Hippocampal formation (tissue), 2 donors: ENCODE data around the gene SEMA3C.
A peak's percentile ranks its signal among the peaks of the same experiment; 100 is the strongest.

Experiments used
- DNase-seq, 2 donors: peaks; one replicate each; lab custom pipeline; 2025; lab: John Stamatoyannopoulos, UW

SEMA3C gene

DNA sequence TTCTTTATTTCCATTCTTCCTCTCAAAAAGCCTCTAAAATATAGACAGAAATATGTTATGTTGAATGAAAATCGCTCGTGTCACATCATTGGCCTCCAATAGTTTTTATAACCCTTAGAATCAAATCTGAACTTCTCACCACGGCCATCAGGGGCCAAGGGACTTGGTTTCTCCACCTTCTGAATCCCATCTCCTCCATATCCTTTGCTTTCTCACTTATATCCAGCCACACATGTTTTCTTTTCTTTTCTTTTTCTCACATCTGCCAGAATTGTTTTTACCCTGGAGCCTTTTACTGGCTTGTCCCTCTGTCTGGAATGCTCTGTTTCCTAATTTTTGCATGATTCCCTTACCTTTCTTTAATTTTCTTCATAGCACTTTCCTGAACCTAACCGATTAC, 184.8 kb downstream of the SEMA3C start:
- no peak for DNase-seq

DNA sequence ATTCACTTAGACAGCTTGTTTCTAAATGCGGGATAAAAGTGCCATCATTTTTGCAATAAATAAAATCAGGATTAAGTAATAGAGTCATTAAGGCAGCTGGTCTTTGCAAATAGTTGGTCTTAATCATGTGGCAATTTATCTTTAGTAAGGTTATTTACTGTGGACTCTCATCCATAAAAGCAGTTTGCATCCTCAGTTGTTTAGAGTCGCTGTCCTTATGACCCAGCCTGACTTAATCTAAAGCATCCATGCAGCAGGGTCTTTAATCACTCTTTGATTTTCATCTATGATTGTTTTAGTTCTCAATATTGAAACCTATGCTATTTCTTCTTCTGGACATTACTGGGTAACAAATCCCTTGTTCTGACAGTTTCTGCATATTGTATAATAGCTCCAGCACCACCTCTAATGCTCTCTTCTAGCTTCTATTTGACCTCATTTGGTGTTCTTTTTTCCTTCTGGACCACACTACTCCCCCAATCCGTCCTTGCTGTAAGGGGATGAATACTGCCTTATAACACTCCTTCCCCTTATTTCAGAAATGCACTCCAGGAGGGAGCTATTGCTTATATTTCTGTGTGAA, 185.4 kb downstream of the SEMA3C start:
- DNase-seq = no peak

DNA sequence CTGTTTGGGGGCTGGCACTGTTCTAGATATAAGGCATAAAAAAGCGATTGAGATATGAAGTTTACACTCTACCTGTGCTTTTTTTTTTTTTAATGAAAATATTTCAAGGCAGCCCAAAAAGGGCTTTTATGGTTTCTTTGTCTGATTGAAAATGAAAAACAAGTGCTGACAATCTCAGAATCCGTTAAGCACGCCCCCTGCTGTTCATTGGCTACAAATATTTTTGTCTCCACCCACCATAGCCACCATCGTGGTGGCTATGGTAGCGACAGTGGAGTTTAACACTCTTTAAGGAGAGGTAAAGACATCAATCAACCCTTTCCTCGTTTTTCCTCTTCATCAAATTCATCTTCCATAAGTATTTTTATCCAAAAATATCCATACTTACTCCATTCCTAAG, 186.2 kb downstream of the SEMA3C start:
- DNase-seq = no peak

DNA sequence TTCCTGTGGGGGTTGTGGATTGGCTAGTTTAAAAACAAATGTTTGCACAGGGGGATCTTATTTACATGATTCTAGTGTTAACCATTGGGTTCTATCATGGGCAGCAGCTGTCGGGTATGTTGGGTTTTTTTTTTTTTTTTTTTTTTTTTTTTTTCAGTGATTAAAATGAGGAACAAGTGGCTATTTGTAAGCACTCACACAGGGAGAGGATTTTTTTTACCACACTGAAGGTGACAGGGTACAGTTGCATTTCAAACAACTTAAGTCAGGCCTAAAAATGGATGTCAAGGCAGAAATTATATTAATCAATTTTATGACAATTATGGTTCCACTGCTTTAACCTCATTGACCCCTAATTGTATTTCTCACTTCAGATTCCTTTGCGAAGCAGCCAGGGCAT, 187.6 kb downstream of the SEMA3C start:
- DNase-seq = no peak

DNA sequence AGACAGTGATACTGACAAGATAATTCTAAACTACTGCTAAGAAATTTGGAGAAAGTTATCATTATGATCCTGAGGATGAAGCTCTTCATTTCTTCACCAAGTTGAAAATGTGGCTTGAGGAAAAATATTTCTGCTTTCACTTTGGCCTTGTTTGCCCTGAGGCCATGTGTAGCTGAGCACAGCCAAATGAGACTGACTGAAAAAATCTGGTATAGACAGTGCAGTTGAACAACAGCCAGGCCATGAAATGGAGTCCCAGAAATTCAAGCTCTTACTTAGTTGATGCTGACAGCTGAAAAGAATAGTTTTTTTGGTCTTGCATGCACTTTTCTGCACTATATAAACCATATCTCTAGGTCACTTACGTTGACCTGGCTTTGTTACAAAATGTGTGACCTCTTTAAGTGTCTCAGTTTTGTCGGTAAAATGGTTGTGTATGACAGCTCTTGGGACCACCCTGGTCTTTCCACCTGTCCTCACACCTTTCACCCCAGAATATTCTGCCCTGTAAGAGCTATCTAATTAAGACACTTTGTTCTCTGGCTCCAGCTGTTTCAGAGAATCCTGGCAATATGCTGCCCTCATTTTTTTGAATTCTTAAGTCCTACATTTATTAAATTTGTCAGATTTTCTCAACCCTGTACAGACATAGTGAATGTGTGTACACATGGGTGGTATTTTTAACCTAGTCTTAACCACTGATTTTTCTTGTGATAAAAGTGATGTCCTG, 189.1 kb downstream of the SEMA3C start:
- DNase-seq = no peak

DNA sequence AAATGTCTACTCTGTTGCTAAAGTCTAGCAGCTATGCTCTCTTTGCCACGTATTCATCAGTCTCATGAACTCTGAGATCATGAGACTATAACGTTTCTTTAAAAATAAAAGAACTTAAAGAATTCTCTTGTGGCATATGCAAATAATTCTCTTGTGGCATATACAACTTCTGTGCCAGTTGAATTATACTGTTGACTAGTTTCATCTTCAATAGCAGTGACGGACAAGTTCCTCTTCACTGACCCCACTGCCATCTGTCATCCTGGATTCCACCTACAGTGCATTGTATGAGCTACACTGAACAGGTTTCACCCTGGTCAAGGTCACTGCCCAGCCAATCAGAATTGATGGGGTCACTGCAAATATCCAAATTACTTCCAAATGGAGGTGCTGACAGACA, 192.2 kb downstream of the SEMA3C start:
- no peak for DNase-seq

DNA sequence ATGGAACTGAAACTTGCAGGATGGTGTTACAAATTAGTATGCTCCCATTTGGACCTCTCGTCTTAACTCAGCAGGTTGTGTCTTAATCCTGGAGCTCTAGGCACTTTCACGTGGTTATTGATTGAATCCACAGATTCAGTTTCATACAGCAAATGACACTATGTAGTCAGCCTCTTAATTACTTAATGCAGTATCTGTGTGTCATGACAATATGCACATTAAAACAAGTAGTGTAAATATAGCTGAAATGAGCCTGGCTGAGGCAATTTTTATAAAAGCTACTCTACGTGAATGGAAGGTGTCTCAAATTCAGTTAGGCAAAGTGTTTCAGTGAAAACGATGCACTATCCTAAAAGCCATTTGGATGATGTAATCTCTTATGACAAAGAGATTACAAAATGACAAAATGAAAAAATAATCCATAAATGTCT, 193.7 kb downstream of the SEMA3C start:
- no peak for DNase-seq

DNA sequence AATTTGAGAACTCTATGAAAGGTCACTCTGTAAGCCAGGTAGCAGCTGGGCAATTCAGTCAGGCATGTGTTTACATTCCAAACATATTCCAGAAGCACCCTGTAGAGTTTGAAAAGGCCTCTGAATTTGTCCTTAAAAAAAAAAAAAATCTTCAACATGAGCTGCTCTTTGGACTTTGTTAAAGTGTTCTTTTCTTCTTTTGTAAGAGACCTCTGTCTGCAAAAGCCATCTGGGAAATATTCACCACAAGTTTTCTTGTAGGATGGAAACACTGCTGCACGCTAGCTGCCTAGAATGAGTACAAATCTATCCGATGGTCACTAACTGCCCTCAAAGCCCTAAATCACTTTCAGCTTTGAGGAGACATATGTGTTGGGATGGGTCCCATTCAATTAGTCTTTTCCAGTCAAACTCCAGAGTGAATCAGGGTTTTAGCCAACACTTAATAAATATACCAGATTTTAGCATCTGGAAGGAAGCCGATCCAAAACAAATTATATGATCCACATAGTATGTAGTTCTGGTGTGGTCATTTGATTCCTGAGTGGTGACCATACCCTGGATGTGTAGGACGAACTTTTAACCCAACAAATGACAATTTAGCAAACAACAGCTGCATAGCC, 194.5 kb downstream of the SEMA3C start:
- DNase-seq = no peak

DNA sequence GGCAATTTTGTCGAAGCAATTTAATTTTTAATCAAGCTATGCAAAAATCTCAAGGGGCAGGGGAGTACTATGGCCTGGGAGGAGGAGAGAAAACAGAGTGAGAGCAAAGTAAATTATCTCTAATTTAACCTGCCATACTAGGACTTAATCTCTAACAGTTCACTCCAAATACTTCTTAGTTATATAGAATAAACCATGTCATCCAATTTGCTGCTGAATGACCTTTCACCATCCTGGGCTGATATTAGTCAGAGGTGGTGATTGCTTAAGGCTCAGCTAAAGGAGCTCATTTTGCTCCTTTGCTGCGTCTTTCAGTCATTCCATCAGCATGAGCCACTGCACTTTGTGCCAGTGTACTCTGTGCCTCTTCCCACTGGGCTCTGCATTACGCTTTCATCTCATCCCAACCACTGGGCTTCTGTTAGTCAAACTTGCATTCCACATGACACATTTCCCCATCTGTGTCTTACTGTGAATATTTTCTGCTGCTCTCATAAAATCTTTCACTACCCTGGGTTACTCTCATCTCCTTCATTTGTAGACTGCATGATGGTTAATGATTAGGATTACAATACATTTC, 196.1 kb downstream of the SEMA3C start:
- no peak for DNase-seq

DNA sequence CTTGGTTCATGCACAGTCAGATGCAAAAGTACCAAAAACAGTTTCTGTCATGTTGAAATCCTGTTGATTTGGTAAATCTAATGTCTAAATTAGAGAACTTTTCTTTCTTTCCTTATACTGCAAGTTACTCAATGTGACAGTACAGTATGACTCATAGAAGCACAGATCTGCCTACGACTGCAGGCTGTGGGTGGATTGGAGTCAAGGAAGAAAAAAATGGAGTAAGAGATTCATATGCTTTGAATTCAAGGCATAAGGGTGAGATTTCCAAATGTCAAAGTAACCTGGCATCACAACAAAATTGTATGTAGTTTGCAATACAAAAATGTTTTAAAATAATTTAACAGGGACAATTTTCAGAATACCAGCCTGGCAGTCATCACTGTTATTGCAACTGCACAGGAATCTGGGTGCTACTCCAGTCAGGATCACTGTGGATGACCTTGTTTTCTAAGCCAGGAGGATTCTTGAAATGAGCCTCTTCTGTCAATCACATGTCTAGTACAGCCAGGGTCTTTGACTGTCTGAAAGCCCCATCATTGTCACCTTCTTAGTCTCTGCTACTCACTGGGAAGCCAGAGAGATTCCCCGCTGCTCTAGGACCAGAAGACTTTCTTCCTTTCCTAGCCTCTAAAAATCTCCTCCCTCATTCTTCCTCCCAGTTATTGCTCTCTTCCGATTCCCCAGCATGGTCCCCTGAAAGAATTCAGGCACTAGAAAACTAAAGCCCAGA, 196.8 kb downstream of the SEMA3C start:
- peak in 1 of 2 donors; percentile 16 for DNase-seq

DNA sequence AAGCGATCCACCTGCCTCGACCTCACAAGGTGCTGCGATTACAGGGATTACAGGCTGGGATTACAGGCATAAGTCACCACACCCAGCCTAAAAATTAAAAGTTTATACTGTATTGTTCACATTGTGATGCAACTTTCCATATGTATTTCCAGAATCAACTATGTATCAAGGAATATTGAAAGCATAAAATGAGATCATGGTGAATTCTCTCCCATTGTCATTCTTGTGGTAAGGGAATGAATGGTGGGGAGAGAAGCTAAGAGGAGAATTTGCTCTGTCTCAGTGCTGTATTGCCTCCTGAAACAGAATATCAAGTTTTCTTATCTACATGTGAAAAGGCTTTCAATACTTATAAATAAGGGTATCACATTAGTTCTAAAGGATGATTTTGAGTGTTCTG, 198.7 kb downstream of the SEMA3C start:
- no peak for DNase-seq

DNA sequence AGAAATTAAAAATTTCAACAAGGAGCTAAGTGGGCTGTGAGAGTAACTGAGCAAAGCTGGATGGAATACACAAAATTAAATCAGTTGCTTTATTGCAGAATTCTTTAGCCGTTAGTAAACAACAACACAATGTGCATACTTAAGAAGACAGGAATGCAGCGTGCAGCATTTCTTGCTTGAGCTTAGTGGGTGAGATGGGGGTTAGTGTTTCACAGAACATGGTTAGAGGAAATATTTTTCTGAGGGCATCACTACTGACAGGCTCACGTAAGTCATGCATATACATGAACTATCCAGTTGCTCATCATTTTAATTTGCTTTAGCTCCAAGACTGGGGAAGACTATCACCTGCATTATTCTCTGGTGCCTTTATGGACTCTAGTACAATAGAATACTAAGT, 199.6 kb downstream of the SEMA3C start:
- no peak for DNase-seq

DNA sequence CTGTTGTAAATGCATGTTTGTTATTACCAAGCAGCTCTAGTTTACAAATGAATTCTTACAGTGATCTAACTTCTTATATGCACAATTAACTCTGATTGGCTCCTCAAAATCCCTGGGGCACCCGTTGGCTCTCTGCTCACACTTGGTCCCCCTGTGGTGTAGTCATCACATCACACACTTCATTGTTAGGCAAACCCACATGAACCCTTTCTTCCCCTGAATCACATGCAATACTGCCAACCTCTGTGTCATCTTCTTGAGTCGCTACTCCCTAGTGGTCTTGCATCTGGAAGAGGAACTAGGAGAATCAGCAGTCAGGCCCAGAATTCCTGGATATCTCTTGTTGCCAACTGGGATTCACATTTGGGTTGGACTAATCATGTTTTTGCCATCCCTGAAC, 207.3 kb downstream of the SEMA3C start:
- no peak for DNase-seq

DNA sequence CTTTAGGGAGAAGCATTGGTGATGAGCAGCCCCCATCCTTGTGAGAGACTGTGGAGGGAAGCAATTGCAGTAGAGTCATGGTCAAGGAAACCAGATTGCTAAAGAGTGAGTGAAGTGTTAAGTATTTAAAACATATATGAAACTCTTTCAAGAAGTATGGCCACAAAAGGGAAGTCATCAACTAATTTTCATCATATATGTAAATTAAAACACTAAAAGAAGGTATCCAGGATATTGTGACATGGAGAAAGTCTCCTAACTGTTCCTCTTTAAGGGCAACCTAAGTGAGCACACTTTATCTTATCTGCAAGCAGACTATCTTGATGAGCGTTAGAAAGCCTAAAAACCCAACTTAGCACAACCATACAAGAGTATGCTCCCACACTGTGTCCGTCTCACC, 210.7 kb downstream of the SEMA3C start:
- no peak for DNase-seq

DNA sequence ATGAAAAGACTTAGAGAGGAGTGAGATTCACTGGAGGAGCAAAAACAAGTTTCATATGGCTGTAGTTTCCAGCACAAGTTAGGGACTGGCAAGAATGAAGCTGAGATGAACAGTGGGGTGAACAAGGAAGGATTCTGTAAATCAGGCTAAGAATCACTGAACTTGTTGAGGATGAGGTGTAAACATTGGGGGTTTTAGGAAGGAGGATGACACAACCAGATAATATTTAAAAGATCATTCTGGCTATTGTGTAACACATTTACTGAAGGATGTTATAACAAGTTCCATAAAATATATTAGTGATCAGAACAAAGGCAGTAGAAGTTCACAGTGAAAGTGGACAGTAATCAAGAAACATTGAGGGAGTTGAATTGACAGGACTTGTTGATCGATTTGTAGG, 211.5 kb downstream of the SEMA3C start:
- no peak for DNase-seq

DNA sequence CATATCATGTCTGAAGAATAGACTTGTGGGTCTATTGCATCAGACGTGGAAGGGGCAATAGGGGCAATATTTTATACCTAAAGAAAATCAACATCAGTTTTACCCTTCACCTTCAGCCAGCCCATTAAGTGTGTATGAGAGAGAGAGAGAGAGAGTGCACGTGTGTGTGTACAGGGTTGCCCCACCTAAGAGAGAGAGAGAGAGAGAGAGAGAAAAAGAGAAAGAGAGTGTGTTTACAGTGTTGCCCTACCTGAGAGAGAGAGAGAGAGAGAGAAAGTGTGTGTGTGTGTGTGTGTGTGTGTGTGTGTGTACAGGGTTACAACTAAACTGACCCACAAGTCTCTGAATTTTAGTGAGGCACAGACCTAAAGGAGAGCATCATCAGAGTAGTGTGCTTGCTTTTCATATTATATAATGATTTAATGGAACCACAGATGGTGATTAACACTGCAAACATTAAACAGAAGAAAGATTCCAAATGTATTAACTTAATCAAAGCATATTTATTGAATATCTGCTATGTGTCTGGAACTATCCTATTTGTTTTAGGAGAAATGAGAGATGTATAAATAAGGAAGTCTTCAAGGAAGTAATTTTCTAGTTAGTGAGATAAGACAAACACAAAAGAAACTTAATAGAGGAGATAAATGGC, 213.6 kb downstream of the SEMA3C start:
- DNase-seq = no peak

DNA sequence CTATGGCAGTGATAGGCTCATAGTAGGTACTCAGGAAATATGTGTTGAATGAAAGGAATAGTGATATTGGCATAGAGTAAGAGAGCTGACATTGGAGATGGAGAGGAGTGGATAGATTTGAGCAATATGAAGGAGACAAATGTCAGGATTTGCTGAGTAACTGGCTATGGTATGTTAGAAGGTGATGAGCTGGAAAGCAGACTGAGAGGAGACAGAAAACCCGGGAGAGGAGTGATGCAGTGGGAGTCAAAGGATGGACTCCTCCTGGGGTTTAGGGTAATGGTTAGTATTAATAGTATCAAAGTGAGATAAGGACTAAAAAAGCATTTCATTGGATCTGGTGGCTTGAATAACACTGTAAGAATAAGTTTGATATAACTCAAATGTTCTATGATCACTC, 215.6 kb downstream of the SEMA3C start:
- no peak for DNase-seq

DNA sequence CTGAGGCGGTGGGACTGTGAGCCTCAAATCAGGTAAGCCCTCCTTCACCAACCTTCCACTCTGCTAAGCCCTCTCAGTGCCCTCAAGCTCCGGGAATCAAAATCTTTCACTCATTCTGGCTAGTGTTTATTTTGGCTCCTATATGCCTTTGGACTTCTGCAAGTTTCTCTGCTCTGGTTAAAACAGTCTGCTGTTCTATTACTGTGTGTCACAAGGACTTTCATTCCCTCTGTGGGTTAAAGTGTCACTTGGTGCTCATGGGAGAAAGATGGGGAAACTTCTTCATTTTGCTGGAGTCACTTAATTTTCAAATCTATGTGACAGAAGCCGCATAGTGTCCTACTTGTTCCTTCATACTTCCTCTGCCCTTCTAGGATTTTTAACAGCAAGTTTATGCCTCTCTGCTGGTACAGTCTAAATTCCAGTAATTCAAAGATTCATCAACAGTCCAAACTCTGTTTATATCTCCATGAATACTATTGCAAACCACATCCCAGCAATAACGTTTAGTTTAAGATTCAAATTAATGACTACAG, 219.1 kb downstream of the SEMA3C start:
- no peak for DNase-seq

DNA sequence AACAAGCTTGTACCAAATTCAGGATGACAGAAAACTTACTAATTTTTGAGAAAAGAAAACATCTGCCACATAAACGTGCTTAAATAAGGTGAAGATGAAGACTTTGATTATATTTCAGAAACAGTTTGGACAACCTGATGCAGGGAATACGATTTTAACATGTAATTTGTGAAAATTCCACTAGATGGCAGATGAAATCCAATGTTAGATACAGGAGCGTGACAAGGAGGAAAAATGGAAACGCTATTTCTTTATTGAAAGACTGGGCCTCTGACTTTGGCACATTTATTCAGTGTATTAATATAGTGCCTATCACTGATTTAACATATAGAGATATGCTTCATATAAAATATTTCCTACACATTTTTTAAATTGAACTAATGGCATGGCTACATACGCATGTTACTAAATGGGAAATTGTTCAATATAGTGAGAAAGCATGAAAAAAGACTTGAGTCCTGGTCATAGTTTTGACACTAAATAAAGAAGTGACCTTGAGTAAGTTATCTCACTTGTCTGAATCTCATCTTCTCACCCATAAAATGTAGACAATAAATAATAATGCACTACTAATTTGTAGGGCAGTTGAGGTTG, 219.7 kb downstream of the SEMA3C start:
- DNase-seq = peak in 1 of 2 donors; percentile 70
